NCI-H2227 treated with DMSO at 0.1 percent for 48 hours (cell line): Measurements from ENCODE around the gene NBR1.
"Not testable (repeated sequence)": the region's sequence is repeated elsewhere in the genome, so short reads cannot be mapped to it uniquely, and the experiment has no call there.

Source experiments
- DNase-seq: peaks from one replicate; lab custom pipeline; 2025; lab: John Stamatoyannopoulos, UW

Gene NBR1, protein sequence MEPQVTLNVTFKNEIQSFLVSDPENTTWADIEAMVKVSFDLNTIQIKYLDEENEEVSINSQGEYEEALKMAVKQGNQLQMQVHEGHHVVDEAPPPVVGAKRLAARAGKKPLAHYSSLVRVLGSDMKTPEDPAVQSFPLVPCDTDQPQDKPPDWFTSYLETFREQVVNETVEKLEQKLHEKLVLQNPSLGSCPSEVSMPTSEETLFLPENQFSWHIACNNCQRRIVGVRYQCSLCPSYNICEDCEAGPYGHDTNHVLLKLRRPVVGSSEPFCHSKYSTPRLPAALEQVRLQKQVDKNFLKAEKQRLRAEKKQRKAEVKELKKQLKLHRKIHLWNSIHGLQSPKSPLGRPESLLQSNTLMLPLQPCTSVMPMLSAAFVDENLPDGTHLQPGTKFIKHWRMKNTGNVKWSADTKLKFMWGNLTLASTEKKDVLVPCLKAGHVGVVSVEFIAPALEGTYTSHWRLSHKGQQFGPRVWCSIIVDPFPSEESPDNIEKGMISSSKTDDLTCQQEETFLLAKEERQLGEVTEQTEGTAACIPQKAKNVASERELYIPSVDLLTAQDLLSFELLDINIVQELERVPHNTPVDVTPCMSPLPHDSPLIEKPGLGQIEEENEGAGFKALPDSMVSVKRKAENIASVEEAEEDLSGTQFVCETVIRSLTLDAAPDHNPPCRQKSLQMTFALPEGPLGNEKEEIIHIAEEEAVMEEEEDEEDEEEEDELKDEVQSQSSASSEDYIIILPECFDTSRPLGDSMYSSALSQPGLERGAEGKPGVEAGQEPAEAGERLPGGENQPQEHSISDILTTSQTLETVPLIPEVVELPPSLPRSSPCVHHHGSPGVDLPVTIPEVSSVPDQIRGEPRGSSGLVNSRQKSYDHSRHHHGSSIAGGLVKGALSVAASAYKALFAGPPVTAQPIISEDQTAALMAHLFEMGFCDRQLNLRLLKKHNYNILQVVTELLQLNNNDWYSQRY

DNA sequence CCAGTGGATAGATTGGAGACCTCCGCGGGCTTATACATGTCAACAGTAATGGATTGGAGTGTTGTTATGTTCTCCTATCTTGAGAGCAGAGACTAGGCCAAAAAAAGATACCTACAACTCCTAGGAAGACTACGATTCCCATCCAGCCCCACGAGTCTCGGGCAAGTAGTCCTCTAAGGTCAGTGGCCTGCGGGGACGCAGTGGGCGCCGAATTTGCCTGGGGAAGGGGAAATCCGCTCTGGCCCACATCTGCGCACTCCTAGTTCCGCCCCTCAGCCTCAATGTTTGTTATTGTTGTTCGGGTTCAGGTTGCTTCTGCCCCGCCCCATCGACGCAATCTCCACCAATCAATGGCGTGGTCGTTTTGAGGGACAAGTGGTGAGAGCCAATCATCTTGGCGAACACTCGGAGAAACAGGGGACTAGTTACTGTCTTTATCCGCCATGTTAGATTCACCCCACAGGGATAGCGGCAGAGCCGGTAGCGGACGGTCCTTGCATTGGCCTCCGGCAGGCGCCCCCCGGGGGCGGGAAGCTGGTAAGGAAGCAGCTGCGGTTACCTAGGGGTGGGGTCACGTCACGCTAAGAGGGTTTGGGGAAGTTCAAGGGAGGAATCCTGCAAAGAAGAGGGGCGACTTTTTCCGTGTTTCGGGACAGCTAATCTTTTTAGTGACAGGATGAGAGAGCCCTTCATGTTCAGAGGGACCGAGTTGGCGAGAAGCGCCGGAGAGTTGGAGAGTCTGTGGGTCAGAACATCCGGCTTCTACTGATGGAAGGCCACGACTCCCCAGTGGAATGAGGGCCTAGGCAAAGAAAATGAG lies at the start of gene NBR1:
NBR1 (plus strand) TSS at position 449 of the 820 bp plus-strand sequence. CDS start 4,586 bp downstream, outside the sequence.
- DNase-seq, result peak; percentile 96

- peak; percentile 99 for DNase-seq
Measured at GRCh38 chr17:43125133-43125966, 45.7 kb upstream of the NBR1 start, which contains the start of gene BRCA1. TSS of gene BRCA1 (minus strand) at chr17:43125364. CDS start at chr17:43124096, 1,268 bp downstream.

DNA sequence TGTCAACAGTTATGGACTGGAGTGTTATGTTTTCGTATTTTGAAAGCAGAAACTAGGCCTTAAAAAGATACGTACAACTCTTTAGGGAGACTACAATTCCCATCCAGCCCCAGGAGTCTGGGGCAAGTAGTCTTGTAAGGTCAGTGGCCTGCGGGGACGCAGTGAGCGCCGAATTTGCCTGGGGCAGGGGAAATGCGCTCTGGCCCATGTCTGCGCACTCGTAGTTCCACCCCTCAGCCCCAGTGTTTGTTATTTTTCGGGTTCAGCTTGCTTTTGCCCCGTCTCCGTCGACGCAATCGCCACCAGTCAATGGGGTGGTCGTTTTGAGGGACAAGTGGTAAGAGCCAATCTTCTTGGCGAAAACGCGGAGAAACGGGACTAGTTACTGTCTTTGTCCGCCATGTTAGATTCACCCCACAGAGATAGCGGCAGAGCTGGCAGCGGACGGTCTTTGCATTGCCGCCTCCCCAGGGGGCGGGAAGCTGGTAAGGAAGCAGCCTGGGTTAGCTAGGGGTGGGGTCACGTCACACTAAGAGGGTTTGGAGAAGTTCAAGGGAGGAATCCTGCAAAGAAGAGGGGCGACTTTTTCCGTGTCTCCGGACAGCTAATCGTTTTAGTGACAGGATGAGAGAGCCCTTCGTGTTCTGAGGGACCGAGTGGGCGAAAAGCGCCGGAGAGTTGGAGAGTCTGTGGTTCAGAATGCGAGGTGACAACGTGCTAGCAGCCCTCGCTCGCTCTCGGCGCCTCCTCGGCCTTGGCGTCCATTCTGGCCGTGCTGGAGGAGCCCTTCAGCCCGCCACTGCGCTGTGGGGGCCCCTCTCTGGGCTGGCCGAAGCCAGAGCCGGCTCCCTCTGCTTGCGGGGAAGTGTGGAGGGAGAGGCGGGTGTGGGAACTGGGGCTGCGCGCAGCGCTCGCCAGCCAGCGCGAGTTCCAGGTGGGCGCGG lies 44.8 kb upstream of the NBR1 start:
- peak; percentile 35 for DNase-seq

- no peak for DNase-seq
Measured at GRCh38 chr17:43126911-43127290, 44.1 kb upstream of the NBR1 start.

GRCh38 chr17:43127333-43127876 lies 43.6 kb upstream of the NBR1 start:
- DNase-seq, result not testable (repeated sequence)

DNA sequence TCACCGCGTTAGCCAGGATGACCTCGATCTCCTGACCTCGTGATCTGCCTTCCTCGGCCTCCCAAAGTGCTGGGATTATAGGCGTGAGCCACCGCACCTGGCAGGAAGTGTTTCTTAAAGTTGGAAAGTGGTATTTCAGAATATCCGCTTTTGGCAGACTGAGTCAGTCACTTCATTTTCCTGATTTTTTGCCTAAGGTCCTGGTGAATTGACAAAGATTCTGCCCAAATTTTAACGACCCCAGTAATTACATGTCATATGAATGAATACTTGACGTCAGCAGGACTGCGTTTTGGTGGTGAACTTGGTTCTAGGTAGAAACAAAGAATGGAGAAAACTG lies 41.4 kb upstream of the NBR1 start:
- DNase-seq, result no peak

DNA sequence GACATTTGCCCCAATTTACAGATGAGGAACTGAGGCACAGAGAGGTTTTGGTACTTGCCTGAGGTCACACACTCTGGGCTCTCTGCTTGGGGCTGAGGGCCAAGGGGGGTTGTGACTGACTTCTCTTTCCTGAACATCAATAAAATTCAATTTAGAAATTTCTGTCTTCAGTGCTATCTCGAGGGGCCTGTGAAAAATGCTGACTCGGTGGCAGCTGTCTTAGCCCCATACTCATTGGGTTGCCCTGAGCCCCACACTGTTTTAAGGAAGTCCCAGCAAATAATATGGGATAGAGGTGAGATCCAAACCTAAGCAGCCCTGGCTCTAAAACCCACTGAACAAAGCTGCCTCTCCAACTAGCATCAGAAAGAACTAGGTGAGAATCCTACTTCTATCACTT lies 38.9 kb upstream of the NBR1 start:
- DNase-seq, result no peak

- not testable (repeated sequence) for DNase-seq
Measured at GRCh38 chr17:43133439-43133838, 37.6 kb upstream of the NBR1 start.

DNA sequence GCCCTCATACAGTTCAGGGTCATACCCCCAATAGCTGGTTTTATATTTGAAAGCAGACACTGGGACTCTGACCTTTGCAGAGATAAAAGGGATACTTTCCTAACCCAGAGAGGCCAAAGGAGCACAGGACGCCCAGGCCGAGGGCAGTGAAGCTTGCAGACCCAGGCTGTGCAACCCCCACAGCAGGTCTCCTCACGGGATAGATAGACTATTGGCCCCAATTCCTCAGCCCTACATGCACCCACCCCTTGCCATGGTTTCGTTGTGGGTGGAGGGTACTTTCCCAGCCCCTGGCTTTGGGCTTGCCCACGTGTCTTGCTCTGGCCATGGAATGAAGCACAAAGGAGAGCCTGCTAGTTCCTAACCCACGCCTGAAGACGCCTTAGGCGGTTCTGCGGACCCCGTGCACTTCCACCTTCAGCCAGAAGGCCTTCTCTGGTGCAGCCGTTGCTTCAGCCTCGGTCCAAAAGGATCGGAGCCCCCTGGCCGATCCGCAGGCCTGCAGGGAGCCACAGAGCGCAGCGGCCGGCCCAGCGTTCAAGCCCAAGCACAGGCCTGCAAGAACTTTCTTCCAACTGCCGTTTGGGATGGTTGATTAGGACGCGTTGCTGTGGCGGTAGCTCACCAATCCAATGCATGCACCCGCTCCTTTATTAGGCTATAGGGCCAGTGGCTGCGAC lies 36.1 kb upstream of the NBR1 start:
- DNase-seq, result no peak

- DNase-seq, result no peak
Measured at GRCh38 chr17:43135454-43135819, 35.6 kb upstream of the NBR1 start.

- DNase-seq, result not testable (repeated sequence)
Measured at GRCh38 chr17:43136574-43136973, 34.4 kb upstream of the NBR1 start.

DNA sequence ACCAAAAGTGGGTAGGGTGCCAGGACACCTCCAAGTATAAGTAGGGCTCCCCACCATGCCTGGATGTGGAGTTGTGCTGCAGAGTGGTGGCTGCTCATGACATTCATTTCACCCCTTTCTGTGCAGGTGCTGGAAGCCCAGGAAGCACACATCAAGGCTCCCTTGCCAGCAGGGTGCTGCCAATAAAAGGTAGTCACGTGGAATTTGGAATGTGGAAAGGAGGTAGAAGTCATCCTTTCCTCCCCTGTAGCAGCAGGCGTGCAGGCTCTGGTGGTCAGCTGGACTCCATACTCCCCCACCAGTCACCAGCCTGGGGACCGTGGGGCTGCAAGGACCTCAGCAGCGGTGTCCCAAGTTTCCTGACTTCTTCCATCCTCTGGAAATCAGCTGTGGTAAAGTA lies 32.5 kb upstream of the NBR1 start:
- not testable (repeated sequence) for DNase-seq

DNA sequence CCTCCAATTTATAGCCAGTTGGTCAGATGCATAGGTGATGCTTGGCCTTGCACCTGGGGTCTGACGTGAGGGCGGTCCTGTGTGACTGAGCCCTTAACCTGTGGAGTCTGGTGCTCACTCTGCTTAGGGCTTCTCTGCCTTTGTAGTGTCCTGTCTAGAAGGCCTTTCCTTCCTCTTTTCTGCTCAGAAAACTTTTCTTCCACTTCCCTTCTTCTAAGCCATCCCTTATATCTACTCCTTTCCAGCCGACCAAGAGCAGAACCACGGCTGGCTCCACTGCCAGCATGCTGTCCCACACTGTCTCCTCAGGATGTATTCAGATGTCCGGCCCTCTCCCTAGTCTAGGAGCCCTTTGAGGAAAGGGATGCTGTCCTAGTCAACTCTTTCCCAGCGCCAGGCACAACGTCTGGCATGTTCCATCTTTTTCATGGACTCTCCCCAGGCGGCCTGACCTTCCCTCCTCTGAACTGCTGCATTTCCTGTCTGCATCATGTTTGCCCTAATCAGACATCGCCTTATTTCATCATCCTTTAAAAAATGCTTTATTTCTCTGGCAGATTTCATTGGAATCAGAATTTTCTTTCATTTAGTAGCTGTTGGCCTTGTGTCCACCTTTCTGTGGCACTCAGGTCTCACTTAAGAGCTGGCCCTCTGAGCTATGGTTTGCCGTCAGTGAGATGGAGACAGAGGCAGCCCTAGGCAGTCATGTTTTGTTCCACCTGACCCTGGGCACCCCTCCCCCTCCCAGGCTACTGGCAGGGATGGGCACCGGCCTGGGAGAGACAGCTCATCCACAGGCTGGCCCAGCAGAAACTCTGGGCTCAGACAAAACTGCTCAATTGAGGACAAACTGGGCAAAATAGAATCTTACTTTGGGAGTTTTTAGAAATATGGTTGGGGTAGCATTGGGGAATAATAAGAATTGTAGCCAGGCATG lies 30.4 kb upstream of the NBR1 start:
- DNase-seq, result no peak

DNA sequence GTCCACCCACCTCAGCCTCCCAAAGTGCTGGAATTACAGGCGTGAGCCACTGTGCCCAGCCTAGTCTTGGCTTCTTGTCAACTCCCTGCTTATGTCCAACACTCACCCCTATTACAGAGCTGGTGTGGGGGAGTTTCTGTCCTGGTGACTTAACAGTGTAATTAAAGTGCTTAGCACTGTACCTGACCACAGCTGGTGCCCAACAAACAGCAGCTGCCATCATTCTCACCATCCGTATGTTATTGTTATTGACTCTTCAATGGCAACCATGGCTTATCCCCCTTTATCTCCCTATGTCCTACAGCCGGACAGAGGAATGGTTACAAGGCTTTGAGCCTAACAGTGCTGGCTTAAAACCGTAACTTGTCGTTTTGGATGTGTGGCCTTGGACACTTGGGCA lies 28.9 kb upstream of the NBR1 start:
- DNase-seq, result no peak

- no peak for DNase-seq
Measured at GRCh38 chr17:43143201-43143600, 27.8 kb upstream of the NBR1 start.

- no peak for DNase-seq
Measured at GRCh38 chr17:43146649-43147048, 24.4 kb upstream of the NBR1 start.

DNA sequence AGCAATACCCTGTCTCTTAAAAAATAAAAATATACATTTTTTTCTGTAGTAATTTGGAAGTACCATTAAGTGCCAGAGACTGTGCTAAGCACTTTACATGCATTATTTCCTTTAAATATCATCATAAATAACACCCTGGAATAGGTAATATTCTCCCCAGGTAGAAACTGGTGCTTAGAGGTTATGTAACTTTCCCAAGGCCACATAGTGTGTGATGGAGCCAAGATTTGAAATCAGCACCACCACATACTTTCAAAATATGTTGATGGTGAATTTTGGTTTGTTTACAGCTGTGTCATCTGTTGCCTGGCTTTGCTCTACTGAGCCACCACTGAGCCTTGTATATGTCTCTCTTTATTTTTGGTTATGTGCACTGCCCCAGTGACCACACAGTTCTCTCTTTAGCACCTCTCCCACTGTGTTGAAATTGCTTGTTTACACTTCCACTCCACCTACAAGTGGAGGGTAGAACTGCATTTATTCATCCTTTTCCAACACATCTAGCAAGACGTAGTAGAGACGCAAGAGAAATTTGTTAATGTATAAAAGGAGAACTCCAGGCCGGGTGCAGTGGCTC lies 19.0 kb upstream of the NBR1 start:
- no peak for DNase-seq
